HG02642 (cell line): Measurements from ENCODE around the gene QTRT2.
A peak's percentile ranks its signal among the peaks of the same experiment; 100 is the strongest.

Experiments
- ATAC-seq: cut with Tn5 transposase; IDR thresholded peaks from one replicate; pipeline ENCODE4 v1.9.1; 2021; ENCODE audit warnings: mild to moderate bottlenecking; ENCODE audit not compliant: unreplicated experiment, poor library complexity

Gene QTRT2

GRCh38 chr3:114056130-114057010 is at the start of gene QTRT2, which contains the start of gene CCDC191:
Gene QTRT2 (plus strand): TSS chr3:114056737. CDS start chr3:114065258, 8,521 bp downstream.
Gene CCDC191 (minus strand): TSS chr3:114056526. CDS start chr3:114056466, 60 bp downstream.
- ATAC-seq: peak; percentile 98

GRCh38 chr3:114011059-114011797 is 45.3 kb upstream of the QTRT2 start:
- ATAC-seq: peak; percentile 71

- no peak for ATAC-seq
Measured at GRCh38 chr3:114014211-114014610, 42.3 kb upstream of the QTRT2 start.

GRCh38 chr3:114019486-114019885 is 37.1 kb upstream of the QTRT2 start:
- ATAC-seq: no peak

DNA sequence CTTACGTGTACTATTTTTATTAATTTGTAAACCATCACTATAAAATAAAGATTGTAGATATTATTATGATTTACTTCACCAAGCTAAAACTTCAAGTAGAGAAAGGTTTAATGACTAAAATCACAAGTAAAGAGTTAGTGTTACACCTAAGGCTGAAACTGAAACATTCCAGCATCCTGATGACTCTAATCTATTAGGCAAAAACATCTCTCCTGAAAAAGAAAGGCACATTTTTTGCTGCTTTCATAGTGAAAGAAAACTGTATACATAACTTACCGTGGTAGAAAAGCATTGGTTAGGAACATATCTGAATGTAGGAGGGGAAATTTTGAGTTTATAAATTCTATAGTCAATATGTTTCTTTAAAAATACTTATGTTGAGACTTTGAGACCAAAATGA is 35.6 kb upstream of the QTRT2 start:
- no peak for ATAC-seq

- ATAC-seq: no peak
Measured at GRCh38 chr3:114022145-114022802, 34.3 kb upstream of the QTRT2 start.

- no peak for ATAC-seq
Measured at GRCh38 chr3:114025451-114025850, 31.1 kb upstream of the QTRT2 start.

DNA sequence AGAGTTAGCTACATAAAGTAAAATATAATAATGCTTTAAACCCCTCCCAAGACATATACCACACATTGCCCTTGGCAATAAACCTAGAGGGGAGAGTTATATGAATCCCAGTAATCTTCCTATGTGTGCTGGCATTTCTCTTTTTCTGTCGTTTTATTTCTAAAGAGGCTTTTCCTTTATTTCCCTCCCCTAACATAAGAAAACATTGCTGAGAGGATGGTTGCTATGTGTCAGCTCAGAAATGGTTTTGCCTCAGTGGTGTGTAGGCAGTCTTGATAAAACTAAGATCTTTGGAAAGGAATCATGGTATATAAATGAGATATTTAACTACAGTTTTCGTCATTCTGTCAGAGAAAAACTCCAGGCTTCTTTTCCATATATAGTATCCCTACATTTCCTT is 30.2 kb upstream of the QTRT2 start:
- no peak for ATAC-seq

DNA sequence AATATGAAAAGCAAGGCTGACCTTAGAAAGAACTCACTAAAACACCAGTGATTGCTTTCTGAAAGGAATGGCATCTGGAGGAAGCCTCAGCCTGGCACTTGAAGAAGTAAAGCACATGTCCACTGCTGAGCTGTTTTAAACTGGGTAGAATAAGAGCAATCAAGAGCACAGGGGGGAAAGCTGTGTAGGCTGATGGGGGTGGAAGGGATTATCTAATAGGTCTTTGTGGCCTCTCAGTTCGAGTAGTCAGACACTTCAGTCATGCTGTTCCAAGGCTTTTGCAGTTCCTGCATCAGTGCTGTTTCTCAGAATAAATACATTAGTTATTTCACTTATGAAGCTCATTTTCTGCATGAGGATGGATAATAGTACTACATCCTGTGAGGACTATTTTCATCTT is 22.8 kb upstream of the QTRT2 start:
- ATAC-seq: no peak

DNA sequence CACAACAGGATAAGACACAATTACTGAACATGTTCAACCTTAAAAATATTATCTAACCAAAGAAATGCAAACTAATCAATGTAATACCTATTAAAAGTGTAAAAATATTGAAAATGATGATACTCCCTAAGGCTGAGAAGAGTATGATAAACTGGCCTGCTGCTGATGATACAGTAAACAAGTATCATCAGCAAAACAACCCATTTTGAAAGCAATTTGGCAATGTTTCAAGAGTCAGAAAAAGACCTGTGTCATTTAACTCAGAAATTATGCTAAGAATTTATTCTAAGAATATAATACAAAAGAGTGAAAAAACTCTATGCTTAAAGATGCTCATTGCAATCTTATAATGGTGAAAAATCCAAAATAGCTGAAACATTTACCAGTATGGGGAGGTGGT is 22.3 kb upstream of the QTRT2 start:
- no peak for ATAC-seq

- no peak for ATAC-seq
Measured at GRCh38 chr3:114034787-114035545, 21.6 kb upstream of the QTRT2 start.

DNA sequence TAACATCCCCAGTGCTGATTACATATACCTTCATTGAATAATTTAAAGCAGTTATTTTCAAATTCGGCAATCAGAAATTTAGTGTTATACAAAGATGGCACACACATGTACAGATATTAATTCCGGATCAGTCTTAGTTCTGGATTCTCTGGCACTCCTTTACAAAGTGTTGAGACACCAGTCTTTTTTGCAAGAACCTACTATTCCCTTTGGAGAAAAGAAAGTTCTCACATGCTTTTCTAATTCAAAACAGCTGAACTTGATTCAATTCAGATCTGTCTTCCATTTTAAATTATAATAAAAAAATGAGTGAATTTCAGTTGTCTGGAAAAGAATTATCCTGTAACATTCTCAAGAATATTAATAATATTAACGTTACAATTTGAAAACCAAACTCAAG is 20.6 kb upstream of the QTRT2 start:
- ATAC-seq: no peak

DNA sequence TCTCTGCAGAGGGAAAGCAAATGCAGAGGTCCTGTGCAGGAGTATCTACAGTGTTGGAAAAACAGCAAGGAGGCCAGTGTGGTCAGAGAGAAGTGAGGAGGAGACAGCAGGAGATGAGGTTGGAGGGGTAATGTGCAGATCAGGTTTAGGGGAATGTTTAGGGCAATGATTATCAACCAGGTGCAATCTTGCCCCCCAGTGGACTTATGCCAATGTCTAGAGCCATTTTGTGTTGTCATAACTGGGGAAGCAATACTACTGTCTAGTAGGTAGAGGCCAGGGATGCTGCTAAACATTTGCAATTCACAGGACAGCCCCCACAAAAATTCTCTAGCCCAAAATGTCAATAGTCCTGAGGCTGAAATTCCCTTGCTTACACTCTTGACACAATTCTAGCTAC is 13.3 kb upstream of the QTRT2 start:
- no peak for ATAC-seq

- no peak for ATAC-seq
Measured at GRCh38 chr3:114052216-114052615, 4.3 kb upstream of the QTRT2 start.

DNA sequence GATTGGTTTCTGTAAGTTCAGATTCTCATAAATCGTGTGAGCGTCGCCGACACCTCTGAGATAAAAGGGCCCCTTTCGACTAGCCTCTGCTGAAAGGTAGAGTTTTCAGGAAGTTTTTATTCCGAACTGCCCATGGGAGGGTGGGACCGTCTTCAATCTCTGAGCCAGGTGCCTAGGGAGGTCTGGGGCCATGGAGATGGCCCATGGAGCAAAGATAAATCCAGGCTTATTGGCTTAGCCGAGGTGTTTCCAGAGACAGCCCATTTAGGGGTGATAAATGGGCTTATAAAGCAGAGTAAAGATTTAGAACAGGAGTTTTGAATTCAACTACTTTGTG is 442 bp downstream of the QTRT2 start:
- peak; percentile 16 for ATAC-seq

DNA sequence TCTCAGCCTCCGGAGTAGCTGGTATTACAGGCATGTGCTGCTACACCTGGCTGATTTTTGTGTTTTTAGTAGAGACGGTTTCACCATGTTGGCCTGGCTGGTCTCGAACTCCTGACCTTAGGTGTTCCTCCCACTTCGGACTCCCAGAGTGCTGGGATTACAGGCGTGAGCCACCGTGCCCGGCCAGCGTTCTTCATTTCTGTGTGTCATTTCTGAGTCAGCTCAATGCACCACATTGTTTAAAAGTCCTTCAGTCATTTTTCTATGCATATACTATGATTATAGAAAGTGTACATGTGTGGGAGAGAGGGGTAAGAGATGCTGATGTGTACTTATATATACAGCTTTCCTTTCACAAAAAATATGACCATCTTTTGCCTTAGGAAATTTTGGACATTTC is 2.1 kb downstream of the QTRT2 start:
- no peak for ATAC-seq

DNA sequence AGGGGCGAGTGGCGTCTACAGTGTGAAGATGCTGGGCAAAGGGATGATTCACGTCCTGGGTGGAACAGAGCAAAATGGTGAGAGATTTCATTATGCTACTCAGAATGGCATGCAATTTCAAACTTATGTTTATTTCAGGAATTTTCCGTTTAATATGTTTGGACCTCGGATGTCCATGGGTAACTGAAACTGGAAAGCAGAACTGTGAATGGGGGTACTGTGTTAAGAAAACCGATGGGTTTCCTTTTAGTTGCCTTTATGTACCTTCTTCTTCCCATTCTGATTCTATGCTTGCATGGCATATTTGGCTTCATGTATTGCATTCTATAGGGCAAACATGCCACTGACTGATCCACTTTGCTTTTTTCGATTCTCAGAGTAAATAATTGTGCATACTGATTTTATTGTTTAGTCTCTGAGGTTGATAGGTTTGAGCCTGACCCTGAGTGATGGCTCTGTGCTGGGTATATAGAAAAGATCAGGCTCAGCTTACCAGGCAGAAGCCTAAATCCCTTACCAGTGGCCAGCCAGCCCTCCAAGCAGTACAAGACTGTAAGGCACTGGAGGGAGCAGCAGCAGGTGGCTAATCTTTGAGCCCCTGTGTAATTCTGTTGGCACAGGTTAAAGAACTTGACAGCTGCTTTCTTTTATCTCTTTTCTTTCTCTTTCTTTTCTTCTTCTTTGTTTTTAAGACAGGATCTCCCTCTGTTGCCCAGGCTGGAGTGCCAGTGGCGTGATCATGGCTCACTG is 4.5 kb downstream of the QTRT2 start:
- no peak for ATAC-seq

- no peak for ATAC-seq
Measured at GRCh38 chr3:114067804-114068203, 11.3 kb downstream of the QTRT2 start.

DNA sequence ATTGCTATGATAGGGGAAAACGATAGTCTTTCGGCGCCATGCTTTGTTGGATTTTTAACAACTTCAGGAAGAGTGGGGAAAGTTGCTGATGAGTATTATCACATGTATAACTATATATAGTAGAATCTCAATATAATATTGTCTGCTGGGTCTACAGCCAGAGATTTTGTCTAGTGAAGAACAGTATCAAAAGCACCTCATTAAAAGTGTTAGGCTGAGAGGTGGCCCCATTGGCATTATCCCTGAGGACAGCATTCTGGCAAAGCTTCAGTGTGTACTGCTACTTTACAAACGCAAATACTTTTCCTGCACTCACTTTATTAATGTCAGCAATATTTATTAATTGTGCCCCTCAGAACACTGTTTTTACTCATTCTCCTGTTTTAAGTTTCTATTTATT is 11.8 kb downstream of the QTRT2 start:
- ATAC-seq: no peak

DNA sequence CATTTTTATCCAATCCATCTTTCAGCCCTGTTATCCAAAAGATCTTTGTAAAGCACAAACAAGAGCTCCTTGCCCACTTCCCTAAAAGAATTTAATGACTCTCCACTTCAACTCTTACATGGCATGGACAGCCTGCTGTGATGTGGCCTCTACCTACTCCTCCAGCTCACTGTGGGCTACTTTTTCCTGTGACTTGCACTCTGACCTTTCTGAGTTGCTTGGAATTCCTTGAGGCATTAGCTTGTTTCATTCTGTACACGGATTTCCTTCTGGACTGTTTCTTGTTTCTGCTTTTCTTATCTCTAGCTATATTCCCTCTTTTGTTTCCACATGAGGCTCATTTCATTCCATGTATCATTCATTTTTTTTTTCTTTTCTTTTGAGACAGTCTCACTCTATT is 15.2 kb downstream of the QTRT2 start:
- ATAC-seq: no peak
